HEK293 (cell line): ENCODE measurements around the gene SP3.

ENCODE experiments used
- IKZF3 ChIP-seq: fragments of 450-650 bp; IDR thresholded peaks from 2 replicates; pipeline ENCODE4 v1.5.0; 2018; ENCODE audit warnings: missing biosample characterization, mild to moderate bottlenecking, missing genetic modification characterization, moderate library complexity
- YY1 ChIP-seq: fragments of 450-650 bp; formaldehyde crosslinking; IDR thresholded peaks from 2 replicates; pipeline ENCODE4 v1.5.1; 2018; ENCODE audit warnings: missing biosample characterization, missing genetic modification characterization
- ZBTB21 ChIP-seq: fragments of 450-650 bp; formaldehyde crosslinking; IDR thresholded peaks from 2 replicates; pipeline ENCODE4 v1.5.1; 2017; ENCODE audit warnings: missing biosample characterization, missing genetic modification characterization
- ZNF10 ChIP-seq: fragments of 450-650 bp; formaldehyde crosslinking; IDR thresholded peaks from 2 replicates; pipeline ENCODE4 v1.5.1; 2017; ENCODE audit warnings: missing biosample characterization, missing genetic modification characterization
- ZNF211 ChIP-seq: fragments of 450-650 bp; formaldehyde crosslinking; IDR thresholded peaks from 2 replicates; pipeline ENCODE4 v1.5.1; 2016; ENCODE audit warnings: low read depth, missing biosample characterization, missing genetic modification characterization
- ZNF600 ChIP-seq: fragments of 450-650 bp; formaldehyde crosslinking; IDR thresholded peaks from 2 replicates; pipeline ENCODE4 v1.5.1; 2016; ENCODE audit warnings: missing biosample characterization, missing genetic modification characterization
- ZNF768 ChIP-seq: fragments of 450-650 bp; formaldehyde crosslinking; IDR thresholded peaks from 2 replicates; pipeline ENCODE4 v1.5.1; 2018; ENCODE audit warnings: missing biosample characterization, mild to moderate bottlenecking, missing genetic modification characterization
- ZNF776 ChIP-seq: fragments of 450-650 bp; formaldehyde crosslinking; IDR thresholded peaks from 2 replicates; pipeline ENCODE4 v1.5.0; 2017; ENCODE audit warnings: missing biosample characterization, missing genetic modification characterization, borderline replicate concordance
- TF ChIP-seq, protein P1 (sequence below): fragments of 450-650 bp; formaldehyde crosslinking; IDR thresholded peaks from 2 replicates; pipeline ENCODE4 v1.5.1; 2016; ENCODE audit warnings: missing biosample characterization, missing genetic modification characterization
- TF ChIP-seq, protein P2 (sequence below): sonication (generic); formaldehyde crosslinking; IDR thresholded peaks from 2 replicates; pipeline ENCODE4 v1.8.1; 2022; ENCODE audit warnings: mild to moderate bottlenecking, moderate library complexity, missing genetic modification reagents
- TF ChIP-seq, protein P3 (sequence below): fragments of 450-650 bp; formaldehyde crosslinking; IDR thresholded peaks from 2 replicates; pipeline ENCODE4 v1.5.1; 2016; ENCODE audit warnings: missing biosample characterization, missing genetic modification characterization, low read depth
- TF ChIP-seq, protein P4 (sequence below): fragments of 450-650 bp; IDR thresholded peaks from 2 replicates; pipeline ENCODE4 v1.5.1; 2018; ENCODE audit warnings: missing biosample characterization, missing genetic modification characterization
- TF ChIP-seq, protein P5 (sequence below): fragments of 450-650 bp; formaldehyde crosslinking; IDR thresholded peaks from 2 replicates; pipeline ENCODE4 v1.5.1; 2016; ENCODE audit warnings: missing biosample characterization, missing genetic modification characterization

DNA sequence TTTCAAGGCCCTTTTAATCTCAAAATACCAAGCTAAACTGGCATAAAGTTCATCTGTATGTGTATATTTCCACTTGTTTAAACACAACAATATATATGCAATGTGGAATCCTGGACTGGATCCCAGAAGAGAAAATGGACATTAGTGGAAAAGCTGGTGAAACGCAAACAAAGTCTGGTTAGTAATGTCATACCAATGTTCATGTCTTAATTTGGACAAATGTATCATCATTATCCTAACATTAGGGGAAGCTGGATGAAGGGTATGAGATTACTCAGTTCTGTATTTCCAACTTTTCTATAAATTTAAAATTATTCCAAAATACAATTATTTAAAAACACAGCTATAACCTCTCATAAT is 3.8 kb downstream of the SP3 start:
- no peak for TF ChIP-seq ZNF776 (tag by site-specific recombination)
- no peak for TF ChIP-seq ZBTB21 (tag by site-specific recombination)
- TF ChIP-seq, protein P1, sequence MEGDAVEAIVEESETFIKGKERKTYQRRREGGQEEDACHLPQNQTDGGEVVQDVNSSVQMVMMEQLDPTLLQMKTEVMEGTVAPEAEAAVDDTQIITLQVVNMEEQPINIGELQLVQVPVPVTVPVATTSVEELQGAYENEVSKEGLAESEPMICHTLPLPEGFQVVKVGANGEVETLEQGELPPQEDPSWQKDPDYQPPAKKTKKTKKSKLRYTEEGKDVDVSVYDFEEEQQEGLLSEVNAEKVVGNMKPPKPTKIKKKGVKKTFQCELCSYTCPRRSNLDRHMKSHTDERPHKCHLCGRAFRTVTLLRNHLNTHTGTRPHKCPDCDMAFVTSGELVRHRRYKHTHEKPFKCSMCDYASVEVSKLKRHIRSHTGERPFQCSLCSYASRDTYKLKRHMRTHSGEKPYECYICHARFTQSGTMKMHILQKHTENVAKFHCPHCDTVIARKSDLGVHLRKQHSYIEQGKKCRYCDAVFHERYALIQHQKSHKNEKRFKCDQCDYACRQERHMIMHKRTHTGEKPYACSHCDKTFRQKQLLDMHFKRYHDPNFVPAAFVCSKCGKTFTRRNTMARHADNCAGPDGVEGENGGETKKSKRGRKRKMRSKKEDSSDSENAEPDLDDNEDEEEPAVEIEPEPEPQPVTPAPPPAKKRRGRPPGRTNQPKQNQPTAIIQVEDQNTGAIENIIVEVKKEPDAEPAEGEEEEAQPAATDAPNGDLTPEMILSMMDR (tag by site-specific recombination), result no peak
- TF ChIP-seq, protein P2, sequence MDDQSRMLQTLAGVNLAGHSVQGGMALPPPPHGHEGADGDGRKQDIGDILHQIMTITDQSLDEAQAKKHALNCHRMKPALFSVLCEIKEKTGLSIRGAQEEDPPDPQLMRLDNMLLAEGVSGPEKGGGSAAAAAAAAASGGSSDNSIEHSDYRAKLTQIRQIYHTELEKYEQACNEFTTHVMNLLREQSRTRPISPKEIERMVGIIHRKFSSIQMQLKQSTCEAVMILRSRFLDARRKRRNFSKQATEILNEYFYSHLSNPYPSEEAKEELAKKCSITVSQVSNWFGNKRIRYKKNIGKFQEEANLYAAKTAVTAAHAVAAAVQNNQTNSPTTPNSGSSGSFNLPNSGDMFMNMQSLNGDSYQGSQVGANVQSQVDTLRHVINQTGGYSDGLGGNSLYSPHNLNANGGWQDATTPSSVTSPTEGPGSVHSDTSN (CRISPR knock-in tag), result no peak
- TF ChIP-seq, protein P3, sequence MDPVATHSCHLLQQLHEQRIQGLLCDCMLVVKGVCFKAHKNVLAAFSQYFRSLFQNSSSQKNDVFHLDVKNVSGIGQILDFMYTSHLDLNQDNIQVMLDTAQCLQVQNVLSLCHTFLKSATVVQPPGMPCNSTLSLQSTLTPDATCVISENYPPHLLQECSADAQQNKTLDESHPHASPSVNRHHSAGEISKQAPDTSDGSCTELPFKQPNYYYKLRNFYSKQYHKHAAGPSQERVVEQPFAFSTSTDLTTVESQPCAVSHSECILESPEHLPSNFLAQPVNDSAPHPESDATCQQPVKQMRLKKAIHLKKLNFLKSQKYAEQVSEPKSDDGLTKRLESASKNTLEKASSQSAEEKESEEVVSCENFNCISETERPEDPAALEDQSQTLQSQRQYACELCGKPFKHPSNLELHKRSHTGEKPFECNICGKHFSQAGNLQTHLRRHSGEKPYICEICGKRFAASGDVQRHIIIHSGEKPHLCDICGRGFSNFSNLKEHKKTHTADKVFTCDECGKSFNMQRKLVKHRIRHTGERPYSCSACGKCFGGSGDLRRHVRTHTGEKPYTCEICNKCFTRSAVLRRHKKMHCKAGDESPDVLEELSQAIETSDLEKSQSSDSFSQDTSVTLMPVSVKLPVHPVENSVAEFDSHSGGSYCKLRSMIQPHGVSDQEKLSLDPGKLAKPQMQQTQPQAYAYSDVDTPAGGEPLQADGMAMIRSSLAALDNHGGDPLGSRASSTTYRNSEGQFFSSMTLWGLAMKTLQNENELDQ (tag by site-specific recombination), result no peak
- TF ChIP-seq ZNF600, result no peak
- TF ChIP-seq, protein P4, sequence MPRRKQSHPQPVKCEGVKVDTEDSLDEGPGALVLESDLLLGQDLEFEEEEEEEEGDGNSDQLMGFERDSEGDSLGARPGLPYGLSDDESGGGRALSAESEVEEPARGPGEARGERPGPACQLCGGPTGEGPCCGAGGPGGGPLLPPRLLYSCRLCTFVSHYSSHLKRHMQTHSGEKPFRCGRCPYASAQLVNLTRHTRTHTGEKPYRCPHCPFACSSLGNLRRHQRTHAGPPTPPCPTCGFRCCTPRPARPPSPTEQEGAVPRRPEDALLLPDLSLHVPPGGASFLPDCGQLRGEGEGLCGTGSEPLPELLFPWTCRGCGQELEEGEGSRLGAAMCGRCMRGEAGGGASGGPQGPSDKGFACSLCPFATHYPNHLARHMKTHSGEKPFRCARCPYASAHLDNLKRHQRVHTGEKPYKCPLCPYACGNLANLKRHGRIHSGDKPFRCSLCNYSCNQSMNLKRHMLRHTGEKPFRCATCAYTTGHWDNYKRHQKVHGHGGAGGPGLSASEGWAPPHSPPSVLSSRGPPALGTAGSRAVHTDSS (tag by site-specific recombination), result no peak
- TF ChIP-seq ZNF768, result no peak
- no peak for TF ChIP-seq IKZF3 (tag by site-specific recombination)
- no peak for TF ChIP-seq YY1 (tag by site-specific recombination)
- TF ChIP-seq ZNF10 (tag by site-specific recombination), result no peak
- TF ChIP-seq, protein P5, sequence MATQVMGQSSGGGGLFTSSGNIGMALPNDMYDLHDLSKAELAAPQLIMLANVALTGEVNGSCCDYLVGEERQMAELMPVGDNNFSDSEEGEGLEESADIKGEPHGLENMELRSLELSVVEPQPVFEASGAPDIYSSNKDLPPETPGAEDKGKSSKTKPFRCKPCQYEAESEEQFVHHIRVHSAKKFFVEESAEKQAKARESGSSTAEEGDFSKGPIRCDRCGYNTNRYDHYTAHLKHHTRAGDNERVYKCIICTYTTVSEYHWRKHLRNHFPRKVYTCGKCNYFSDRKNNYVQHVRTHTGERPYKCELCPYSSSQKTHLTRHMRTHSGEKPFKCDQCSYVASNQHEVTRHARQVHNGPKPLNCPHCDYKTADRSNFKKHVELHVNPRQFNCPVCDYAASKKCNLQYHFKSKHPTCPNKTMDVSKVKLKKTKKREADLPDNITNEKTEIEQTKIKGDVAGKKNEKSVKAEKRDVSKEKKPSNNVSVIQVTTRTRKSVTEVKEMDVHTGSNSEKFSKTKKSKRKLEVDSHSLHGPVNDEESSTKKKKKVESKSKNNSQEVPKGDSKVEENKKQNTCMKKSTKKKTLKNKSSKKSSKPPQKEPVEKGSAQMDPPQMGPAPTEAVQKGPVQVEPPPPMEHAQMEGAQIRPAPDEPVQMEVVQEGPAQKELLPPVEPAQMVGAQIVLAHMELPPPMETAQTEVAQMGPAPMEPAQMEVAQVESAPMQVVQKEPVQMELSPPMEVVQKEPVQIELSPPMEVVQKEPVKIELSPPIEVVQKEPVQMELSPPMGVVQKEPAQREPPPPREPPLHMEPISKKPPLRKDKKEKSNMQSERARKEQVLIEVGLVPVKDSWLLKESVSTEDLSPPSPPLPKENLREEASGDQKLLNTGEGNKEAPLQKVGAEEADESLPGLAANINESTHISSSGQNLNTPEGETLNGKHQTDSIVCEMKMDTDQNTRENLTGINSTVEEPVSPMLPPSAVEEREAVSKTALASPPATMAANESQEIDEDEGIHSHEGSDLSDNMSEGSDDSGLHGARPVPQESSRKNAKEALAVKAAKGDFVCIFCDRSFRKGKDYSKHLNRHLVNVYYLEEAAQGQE (tag by site-specific recombination), result no peak
- no peak for TF ChIP-seq ZNF211
